Neural cell (in vitro differentiated cells): ENCODE measurements around the gene HPCA. TPM values are rescaled to one million over a fixed set of nuclear protein-coding genes. Genes with fewer than 3 reads are reported as not detected.

Source experiments
- H2AFZ ChIP-seq: fragments of 200-600, 300-800 bp; sonication (generic), shearing (Covaris generic); 2 replicates; pipeline ENCODE4 v1.6.0; 2014; ENCODE audit warnings: low read depth, mild to moderate bottlenecking, antibody characterized with exemption, low read length, moderate library complexity
- H3F3A ChIP-seq: fragments of 200-600 bp; shearing (Covaris generic); 2 replicates; pipeline ENCODE4 v1.6.1; 2016; ENCODE audit warnings: mild to moderate bottlenecking, moderate library complexity, mixed read lengths, antibody characterized with exemption, low read length; ENCODE audit not compliant: insufficient read depth, poor library complexity, severe bottlenecking
- H3K27ac ChIP-seq: fragments of 200-600, 300-800 bp; sonication (generic), shearing (Covaris generic); 2 replicates; pipeline ENCODE4 v1.5.1; 2014; ENCODE audit warnings: mild to moderate bottlenecking, low read length, moderate library complexity
- H3K27me3 ChIP-seq: fragments of 300-800, 200-600 bp; sonication (generic), shearing (Covaris generic); 2 replicates; pipeline ENCODE4 v1.6.0; 2014; ENCODE audit warnings: mild to moderate bottlenecking, low read depth, low read length, moderate library complexity; ENCODE audit not compliant: insufficient read depth
- H3K36me3 ChIP-seq: fragments of 300-800, 200-600 bp; sonication (generic), shearing (Covaris generic); 2 replicates; pipeline ENCODE4 v1.5.1; 2014; ENCODE audit warnings: mild to moderate bottlenecking, antibody characterized with exemption, low read length, moderate library complexity; ENCODE audit not compliant: insufficient read depth
- H3K4me2 ChIP-seq: fragments of 300-800, 200-600 bp; sonication (generic), shearing (Covaris generic); 2 replicates; pipeline ENCODE4 v1.6.0; 2014; ENCODE audit warnings: mild to moderate bottlenecking, low read length
- H3K4me3 ChIP-seq: fragments of 300-800, 200-600 bp; sonication (generic), shearing (Covaris generic); 2 replicates; pipeline ENCODE4 v1.5.1; 2014; ENCODE audit warnings: mild to moderate bottlenecking, low read length, moderate library complexity
- H3K79me2 ChIP-seq: fragments of 200-600 bp; shearing (Covaris generic); replicated peaks from 2 replicates; pipeline ENCODE4 v1.6.0; 2014; ENCODE audit warnings: mild to moderate bottlenecking, low read length, moderate library complexity; ENCODE audit not compliant: insufficient read depth
- H3K9ac ChIP-seq: fragments of 300-800, 200-600 bp; sonication (generic), shearing (Covaris generic); 2 replicates; pipeline ENCODE4 v1.6.1; 2016; ENCODE audit warnings: mild to moderate bottlenecking, low read length, mixed read lengths
- H3K9me2 ChIP-seq: fragments of 200-600 bp; shearing (Covaris generic); 2 replicates; pipeline ENCODE4 v1.6.1; 2016; ENCODE audit warnings: mild to moderate bottlenecking, low read length, mixed read lengths; ENCODE audit not compliant: insufficient read depth
- H3K9me3 ChIP-seq: fragments of 200-600, 300-800 bp; sonication (generic), shearing (Covaris generic); 2 replicates; pipeline ENCODE4 v1.6.1; 2016; ENCODE audit warnings: mild to moderate bottlenecking, mixed run types, low read length, moderate library complexity, mixed read lengths
- H4K20me1 ChIP-seq: fragments of 200-600 bp; shearing (Covaris generic); 2 replicates; pipeline ENCODE4 v1.6.1; 2016; ENCODE audit warnings: mild to moderate bottlenecking, mixed run types; ENCODE audit not compliant: insufficient read depth
- CTCF ChIP-seq: fragments of 450-650 bp; IDR thresholded peaks from 2 replicates; pipeline ENCODE4 v1.5.1; 2014; ENCODE audit warnings: antibody characterized with exemption, mild to moderate bottlenecking, moderate library complexity; ENCODE audit not compliant: poor library complexity, severe bottlenecking
- EP300 ChIP-seq: fragments of 450-650 bp; conservative IDR thresholded peaks from 2 replicates; pipeline ENCODE4 v1.6.1; 2014; ENCODE audit warnings: antibody characterized with exemption, mild to moderate bottlenecking, moderate library complexity; ENCODE audit not compliant: poor library complexity, severe bottlenecking
- EZH2 ChIP-seq: fragments of 200-600, 300-800 bp; shearing (Covaris generic), sonication (generic); IDR thresholded peaks from 2 replicates; pipeline ENCODE4 v1.6.1; 2014; ENCODE audit warnings: antibody characterized with exemption, low read length, borderline replicate concordance, mild to moderate bottlenecking; ENCODE audit not compliant: insufficient read depth, poor library complexity, severe bottlenecking
- MXI1 ChIP-seq: fragments of 450-650 bp; conservative IDR thresholded peaks from 2 replicates; pipeline ENCODE4 v1.6.1; 2014; ENCODE audit warnings: antibody characterized with exemption, mild to moderate bottlenecking; ENCODE audit not compliant: poor library complexity, severe bottlenecking
- POLR2AphosphoS5 ChIP-seq: IDR thresholded peaks from 2 replicates; pipeline ENCODE4 v1.6.1; 2012
- RAD21 ChIP-seq: fragments of 450-650 bp; conservative IDR thresholded peaks from 2 replicates; pipeline ENCODE4 v1.6.1; 2014; ENCODE audit warnings: antibody characterized with exemption, mild to moderate bottlenecking, moderate library complexity
- SMC3 ChIP-seq: fragments of 450-650 bp; conservative IDR thresholded peaks from 2 replicates; pipeline ENCODE4 v1.6.1; 2014; ENCODE audit warnings: antibody characterized with exemption, mild to moderate bottlenecking, moderate library complexity; ENCODE audit not compliant: poor library complexity
- TAF1 ChIP-seq: IDR thresholded peaks from 2 replicates; pipeline ENCODE4 v1.6.1; 2012; ENCODE audit warnings: low read depth
- polyA plus RNA-seq: library from polyadenylated mRNA; depleted of rRNA; stranded (reverse); fragments of >200 nt; gene quantifications from 2 replicates; pipeline ENCODE4 v1.2.3, GENCODE V29; 2014
- TF ChIP-seq, protein P1 (sequence below): IDR thresholded peaks from 2 replicates; pipeline ENCODE4 v1.6.1; 2012; ENCODE audit warnings: borderline replicate concordance

The HPCA gene
- polyA plus RNA-seq, 1 donor from 2014 or later = 1.9 TPM

DNA sequence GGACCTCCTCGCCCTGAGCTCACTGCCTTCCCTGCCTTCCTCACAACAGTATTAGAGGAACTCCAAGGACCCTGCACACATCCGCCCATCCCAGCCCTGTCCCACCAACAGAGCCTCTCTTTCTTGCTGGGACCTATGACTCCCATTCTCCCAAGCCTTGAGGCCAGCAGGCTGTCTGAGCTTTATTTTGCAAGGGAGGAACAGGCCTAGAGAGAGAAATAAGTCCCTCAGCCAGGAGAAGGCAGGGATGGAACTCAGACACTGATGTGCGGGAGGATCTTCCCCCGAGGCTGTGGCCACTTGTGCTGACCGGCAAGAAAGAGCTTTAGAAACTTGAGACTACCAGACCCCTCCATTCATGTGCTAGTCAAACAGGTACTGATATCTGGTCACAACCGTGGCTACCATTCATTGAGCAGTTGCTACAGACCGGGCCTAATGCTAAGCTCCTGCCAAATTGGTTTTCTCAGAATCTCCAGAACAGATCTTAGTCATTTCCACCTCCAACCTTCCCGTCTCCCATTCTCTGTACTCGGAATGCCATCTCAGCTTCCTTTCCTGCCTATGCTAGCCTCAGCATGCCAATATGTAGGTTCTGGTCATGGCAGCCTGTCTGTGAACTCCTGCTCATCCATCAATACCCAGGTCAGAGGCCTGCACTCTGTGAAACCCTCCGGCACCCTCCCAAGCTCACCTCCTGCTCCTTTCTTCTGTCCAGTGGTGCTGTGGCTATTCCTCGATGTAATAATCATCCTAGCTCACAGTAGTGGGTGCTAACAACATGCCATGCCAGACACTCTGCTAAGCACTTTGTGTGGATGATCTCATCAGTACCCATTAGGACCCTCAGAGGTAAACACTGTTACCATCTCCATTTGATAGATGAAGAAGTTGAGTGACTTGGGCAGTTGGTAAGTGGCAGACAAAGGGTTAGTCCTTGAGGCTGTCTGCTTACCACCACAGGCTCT, 11.1 kb downstream of the HPCA start:
- no peak overlapping the region for H3K9ac ChIP-seq
- TF ChIP-seq, protein P1, sequence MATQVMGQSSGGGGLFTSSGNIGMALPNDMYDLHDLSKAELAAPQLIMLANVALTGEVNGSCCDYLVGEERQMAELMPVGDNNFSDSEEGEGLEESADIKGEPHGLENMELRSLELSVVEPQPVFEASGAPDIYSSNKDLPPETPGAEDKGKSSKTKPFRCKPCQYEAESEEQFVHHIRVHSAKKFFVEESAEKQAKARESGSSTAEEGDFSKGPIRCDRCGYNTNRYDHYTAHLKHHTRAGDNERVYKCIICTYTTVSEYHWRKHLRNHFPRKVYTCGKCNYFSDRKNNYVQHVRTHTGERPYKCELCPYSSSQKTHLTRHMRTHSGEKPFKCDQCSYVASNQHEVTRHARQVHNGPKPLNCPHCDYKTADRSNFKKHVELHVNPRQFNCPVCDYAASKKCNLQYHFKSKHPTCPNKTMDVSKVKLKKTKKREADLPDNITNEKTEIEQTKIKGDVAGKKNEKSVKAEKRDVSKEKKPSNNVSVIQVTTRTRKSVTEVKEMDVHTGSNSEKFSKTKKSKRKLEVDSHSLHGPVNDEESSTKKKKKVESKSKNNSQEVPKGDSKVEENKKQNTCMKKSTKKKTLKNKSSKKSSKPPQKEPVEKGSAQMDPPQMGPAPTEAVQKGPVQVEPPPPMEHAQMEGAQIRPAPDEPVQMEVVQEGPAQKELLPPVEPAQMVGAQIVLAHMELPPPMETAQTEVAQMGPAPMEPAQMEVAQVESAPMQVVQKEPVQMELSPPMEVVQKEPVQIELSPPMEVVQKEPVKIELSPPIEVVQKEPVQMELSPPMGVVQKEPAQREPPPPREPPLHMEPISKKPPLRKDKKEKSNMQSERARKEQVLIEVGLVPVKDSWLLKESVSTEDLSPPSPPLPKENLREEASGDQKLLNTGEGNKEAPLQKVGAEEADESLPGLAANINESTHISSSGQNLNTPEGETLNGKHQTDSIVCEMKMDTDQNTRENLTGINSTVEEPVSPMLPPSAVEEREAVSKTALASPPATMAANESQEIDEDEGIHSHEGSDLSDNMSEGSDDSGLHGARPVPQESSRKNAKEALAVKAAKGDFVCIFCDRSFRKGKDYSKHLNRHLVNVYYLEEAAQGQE = no peak
- no peak for TF ChIP-seq CTCF
- H3K27ac ChIP-seq = no peak overlapping the region
- no peak overlapping the region for H3K4me2 ChIP-seq
- H3K9me2 ChIP-seq = no peaks in the 10 kb centered on the region
- no peaks in the 10 kb centered on the region for H3K9me3 ChIP-seq
- H4K20me1 ChIP-seq = no peaks in the 10 kb centered on the region
- H3K36me3 ChIP-seq = no peaks in the 10 kb centered on the region
- H2AFZ ChIP-seq = no peak overlapping the region
- peaks cover 40% of the 10 kb centered on the region for H3K27me3 ChIP-seq
- H3F3A ChIP-seq = no peaks in the 10 kb centered on the region
- H3K4me3 ChIP-seq = no peak overlapping the region
- H3K79me2 ChIP-seq = no peaks in the 10 kb centered on the region

DNA sequence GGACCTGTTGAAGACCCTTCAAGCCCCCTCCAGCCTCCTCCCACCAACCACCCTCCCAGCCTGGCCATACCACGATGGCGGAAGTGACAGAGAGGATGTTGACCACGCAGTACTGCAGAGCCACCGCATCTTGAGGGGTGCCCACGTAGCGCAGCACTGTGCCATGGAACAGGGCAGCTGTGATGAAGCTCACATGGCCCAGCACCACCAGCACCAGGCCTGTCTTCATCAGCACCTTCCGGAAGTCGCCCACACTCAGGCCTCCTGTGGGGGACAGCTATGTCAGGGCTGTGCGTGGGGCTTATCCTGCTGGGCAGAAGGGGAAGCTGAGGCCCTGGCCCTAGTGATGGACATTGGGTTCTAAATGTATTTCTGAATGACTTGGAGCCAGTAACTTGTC, 11.8 kb downstream of the HPCA start:
- H3K79me2 ChIP-seq = no peaks in the 10 kb centered on the region
- no peak overlapping the region for H3K27ac ChIP-seq
- H3K9me3 ChIP-seq = no peaks in the 10 kb centered on the region
- H3F3A ChIP-seq = no peaks in the 10 kb centered on the region
- H3K9me2 ChIP-seq = no peaks in the 10 kb centered on the region
- H3K4me3 ChIP-seq = no peak overlapping the region
- H2AFZ ChIP-seq = no peak overlapping the region
- no peak for TF ChIP-seq EZH2
- TF ChIP-seq SMC3 = no peak
- no peak for TF ChIP-seq TAF1
- no peak for TF ChIP-seq MXI1
- TF ChIP-seq, protein P1 = no peak
- TF ChIP-seq RAD21 = no peak
- TF ChIP-seq EP300 = no peak
- TF ChIP-seq POLR2AphosphoS5 = no peak
- H3K36me3 ChIP-seq = no peaks in the 10 kb centered on the region
- H3K9ac ChIP-seq = no peak overlapping the region
- H3K27me3 ChIP-seq = peaks cover 39% of the 10 kb centered on the region
- H4K20me1 ChIP-seq = no peaks in the 10 kb centered on the region
- no peak overlapping the region for H3K4me2 ChIP-seq
